IPS DF 4.7 (cell line): Measurements from ENCODE around the gene PPP1R14C.

ENCODE experiments used
- DNase-seq: peaks from one replicate; pipeline ENCODE4 v3.0.0-alpha.2; 2013; ENCODE audit warnings: low spot score; ENCODE audit errors: extremely low read depth

The PPP1R14C gene

DNA sequence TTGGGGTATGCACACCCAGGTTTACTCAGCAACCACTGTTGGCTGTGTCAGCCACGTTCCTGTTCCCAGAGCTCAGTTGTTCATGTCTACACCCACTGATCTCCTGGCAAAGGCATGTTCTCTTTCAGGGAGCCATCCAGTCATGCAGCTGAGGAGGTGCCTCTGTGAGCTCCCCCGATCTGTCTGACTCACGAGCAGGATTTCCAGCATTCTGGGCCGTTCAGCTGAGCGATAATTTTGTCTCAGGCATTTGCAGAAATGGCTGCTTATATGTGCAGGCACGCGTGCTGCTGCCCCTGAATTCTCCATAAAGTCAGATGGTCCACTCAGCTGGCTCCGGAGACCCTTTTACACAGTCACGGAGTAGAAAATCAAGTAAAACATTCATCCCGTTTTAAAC is 147.6 kb downstream of the PPP1R14C start:
- no peak for DNase-seq

DNA sequence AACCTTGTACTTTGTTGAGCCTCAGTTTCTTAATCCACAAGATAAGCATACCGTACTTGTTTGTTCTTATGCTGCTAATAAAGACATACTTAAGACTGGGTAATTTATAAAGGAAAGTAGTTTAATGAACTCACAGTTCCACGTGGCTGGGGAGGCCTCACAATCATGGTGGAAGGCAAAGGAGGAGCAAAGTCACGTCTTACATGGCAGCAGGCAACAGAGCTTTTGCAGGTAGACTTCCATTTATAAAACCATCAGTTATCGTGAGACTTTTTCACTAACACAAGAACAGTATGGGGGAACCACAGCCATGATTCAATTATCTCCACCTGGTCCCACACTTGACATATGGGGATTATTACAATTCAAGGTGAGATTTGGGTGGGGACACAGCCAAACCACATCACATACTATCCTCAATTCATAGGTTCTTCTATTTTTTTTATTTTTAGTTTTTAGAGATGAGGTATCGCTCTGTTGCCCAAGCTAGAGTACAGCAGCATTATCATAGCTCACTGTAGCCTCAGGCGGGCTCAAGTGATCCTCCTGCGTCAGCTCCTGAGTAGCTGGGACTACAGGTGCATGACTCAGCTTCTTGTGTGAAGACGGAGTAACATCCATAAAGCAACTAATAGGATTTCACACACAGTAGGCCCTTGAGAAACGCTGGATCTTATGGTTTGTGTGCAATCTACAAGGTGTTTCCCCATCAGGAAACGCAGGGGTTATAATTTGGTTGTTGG is 149.3 kb downstream of the PPP1R14C start:
- no peak for DNase-seq

DNA sequence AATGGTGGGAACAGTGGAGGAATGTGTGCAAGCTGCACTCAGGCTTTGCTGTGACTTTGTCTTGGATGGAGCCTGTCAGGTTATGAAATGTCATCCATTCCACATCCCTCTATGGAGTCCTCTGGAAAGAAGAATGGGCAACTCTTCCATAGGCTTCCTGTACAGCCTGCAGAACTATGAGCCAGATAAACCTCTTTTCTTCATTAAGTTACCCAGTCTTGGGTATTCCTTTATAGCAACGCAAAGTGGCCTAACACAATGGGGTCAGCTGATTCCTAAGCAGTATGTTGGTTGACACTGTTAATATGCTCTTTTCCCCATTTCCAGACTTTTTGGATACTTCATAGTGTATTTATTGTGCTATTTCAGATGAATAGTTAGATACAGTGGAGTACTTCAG is 150.2 kb downstream of the PPP1R14C start:
- DNase-seq: no peak

DNA sequence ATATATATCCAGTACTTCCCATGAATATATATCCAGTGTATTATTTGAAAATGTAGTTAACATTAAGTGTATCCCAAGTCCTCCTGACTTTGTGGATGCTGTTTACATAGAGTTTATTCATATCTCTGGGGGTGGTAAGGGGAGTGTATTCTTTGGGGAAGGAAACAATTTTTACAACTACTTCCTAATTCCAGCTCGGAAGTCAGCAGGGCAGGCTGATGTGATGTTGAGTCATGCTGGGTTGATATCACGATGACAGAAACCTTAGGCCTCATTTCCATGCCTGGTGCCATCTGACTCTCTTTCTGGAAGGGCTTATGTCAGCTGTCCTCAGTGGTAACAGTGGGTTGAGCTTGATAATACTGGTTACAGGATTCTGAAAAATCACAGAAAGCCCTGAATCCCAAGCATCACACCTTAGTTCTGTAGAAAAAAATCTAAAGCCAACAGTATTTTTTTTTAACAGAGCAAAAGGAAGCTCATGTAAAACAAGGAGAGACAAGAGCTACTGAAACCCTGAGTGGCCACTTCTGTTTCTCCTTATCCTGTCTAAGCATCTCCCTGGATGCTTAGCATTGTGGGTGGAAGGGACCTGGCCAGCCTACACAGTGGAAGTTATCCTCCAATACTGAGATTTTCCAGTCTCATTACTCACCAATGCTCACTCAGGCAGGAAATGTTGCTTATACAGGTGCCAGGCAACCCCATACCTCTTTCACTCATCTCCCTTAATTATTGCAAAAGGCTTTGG is 150.8 kb downstream of the PPP1R14C start:
- DNase-seq: no peak

DNA sequence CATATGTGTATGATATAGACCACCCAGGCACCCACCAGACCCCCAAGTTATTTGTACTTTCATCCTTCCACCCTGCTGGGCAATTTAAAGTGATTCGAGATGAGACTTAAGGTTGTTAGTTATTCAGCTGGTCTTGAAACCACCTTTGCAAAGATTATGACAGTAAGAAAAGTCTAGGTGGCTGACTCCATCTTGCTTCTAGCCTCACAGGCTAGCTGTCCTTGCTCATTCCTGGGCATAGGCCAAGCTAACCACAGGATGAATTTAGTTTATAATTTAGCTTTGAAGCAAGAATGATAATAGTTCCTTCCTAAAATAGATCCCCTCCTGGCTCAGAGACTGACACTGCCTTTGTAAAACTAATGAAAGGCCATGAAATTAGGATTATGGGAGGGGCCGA is 154.0 kb downstream of the PPP1R14C start:
- DNase-seq: no peak

DNA sequence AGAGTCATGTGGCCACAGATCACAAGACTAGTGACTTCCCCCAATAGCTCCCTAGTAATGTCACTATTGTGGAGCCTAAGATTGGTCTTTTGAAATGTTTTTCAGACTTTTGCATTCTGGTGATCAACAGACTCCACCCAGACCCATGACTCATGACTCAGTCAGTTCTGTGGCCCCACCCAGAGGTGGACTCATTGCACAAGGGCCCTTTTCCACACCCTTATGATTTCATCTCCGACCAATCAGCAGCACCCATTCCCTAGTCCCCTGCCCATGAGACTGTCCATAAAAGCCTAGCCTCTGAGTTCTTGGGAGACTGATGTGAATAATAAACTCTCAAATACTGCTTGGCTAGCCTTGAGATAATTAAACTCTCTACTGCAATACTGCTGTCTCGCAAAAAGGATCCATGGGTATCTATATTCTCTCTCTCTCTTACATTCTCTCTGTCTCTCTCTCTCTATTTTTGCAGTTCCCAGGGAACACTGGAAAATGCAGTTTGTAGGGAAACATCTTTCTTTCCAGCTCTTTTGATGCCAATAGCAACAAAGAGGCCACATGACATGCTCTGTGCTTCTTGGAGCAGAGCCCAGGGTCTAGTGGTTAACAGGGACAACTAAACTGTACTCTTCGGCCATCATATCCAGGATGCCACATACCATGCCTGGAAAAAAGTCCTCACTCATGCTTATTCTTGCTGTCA is 154.6 kb downstream of the PPP1R14C start:
- no peak for DNase-seq

DNA sequence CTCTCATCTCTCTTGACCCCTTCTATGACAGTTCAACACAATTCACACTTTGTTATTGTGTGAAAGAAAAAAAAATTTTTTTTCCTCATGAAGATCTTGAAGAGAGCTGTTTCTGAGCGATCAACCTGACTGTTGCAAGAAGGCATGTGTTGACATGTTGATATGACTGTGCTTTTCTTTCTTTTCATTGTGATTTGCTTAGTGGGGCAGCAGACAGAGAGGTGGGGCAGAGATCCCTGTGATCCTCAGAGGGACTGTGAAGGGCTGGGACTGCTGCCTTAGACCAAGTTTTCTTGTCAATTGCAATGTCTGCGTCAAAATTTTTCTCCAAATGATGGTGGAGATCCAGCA is 155.2 kb downstream of the PPP1R14C start:
- DNase-seq: no peak

DNA sequence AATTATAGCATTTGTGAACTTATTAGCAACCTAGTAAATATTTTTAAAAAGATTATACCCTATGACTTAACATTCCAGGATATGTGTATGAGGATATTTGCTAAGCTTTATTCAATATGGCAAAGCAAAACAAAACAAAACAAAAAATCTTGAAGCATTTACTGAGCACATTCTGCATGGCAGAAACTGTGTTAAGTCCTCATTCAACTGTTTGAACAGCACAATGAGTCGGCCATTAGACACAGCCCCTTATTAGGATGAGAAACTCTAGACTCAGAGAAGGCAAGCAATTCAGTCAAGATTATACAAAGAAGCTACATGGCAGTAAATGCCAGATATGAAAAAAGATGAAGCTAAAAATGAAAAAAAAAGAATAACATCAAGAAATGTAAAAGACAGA is 155.8 kb downstream of the PPP1R14C start:
- no peak for DNase-seq
